ENCODE results near the gene FAM117A.

The FAM117A gene, protein sequence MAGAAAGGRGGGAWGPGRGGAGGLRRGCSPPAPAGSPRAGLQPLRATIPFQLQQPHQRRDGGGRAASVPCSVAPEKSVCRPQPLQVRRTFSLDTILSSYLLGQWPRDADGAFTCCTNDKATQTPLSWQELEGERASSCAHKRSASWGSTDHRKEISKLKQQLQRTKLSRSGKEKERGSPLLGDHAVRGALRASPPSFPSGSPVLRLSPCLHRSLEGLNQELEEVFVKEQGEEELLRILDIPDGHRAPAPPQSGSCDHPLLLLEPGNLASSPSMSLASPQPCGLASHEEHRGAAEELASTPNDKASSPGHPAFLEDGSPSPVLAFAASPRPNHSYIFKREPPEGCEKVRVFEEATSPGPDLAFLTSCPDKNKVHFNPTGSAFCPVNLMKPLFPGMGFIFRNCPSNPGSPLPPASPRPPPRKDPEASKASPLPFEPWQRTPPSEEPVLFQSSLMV

DNA sequence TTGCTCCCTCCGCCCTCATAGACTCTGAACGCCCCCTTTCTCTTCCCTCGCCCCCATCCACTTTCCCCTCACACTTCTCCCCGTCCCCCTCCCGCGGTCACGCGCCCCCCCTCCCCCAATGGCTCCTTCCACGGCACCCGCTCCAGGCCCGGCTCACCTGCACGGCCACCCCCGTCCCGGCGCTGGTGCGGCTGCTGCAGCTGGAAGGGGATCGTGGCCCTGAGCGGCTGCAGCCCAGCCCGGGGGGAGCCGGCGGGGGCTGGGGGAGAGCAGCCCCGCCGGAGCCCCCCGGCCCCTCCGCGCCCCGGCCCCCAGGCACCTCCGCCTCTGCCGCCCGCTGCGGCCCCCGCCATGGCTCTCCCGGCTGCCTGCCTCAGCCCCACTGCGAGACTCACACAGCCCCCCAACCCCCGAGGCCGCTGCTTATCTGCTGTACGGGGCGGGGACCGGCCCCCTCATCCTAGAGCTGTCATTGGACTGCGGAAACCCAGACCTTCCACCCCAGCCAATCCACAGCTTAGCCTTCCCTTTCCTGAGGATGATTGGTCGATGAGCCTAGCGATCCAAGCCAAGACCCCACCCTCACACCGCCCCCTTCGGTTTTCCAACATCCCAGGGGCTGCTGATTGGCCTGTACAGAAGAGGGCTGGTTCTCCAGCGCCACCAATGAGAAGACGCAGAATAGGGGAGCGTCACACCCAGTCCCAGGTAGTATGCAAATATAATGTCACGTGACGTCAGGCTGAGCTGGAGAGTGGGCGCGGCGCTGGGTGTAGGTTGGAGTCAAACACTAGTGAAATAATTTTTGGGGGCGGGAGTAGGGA, at the start of gene FAM117A:
Gene FAM117A (minus strand): TSS at position 397 of the 824 bp plus-strand sequence. CDS start 44 bp downstream, at position 353.
- H3K9me3 ChIP-seq (ENCODE audit: control insufficient read depth, insufficient read depth, low read length) = 0 out of 2 replicates have a peak, but pooled peaks cover 3% of the 10 kb centered on the region
- TF ChIP-seq, protein P1, sequence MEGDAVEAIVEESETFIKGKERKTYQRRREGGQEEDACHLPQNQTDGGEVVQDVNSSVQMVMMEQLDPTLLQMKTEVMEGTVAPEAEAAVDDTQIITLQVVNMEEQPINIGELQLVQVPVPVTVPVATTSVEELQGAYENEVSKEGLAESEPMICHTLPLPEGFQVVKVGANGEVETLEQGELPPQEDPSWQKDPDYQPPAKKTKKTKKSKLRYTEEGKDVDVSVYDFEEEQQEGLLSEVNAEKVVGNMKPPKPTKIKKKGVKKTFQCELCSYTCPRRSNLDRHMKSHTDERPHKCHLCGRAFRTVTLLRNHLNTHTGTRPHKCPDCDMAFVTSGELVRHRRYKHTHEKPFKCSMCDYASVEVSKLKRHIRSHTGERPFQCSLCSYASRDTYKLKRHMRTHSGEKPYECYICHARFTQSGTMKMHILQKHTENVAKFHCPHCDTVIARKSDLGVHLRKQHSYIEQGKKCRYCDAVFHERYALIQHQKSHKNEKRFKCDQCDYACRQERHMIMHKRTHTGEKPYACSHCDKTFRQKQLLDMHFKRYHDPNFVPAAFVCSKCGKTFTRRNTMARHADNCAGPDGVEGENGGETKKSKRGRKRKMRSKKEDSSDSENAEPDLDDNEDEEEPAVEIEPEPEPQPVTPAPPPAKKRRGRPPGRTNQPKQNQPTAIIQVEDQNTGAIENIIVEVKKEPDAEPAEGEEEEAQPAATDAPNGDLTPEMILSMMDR (IDR thresholded peaks at IDR 0.05; ENCODE audit: low read depth, low read length, poor library complexity, severe bottlenecking) = no peak
- TF ChIP-seq EZH2phosphoT487 (IDR thresholded peaks at IDR 0.05; ENCODE audit: borderline replicate concordance, low read length) = no peak
- no peaks in the 10 kb centered on the region for H3K79me2 ChIP-seq (ENCODE audit: control insufficient read depth, low read length)
- no peaks in the 10 kb centered on the region for H3K9me2 ChIP-seq (replicated peaks; ENCODE audit: control insufficient read depth, low read length)
- peaks cover 29% of the 10 kb centered on the region for H3K27me3 ChIP-seq (ENCODE audit: control insufficient read depth, low read length)
- peaks cover 32% of the 10 kb centered on the region for H3K4me1 ChIP-seq (ENCODE audit: control insufficient read depth, low read length)
- H3K27ac ChIP-seq (ENCODE audit: low read depth, low read length) = no peak within 1 kb of the TSS
- H3K4me3 ChIP-seq (ENCODE audit: low read length) = peak within 1 kb of the TSS; percentile 76
- H3K4me2 ChIP-seq (ENCODE audit: low read length) = peak within 1 kb of the TSS; percentile 78
- no peaks in the 10 kb centered on the region for H4K20me1 ChIP-seq (ENCODE audit: control insufficient read depth, insufficient read depth, low read depth, low read length)
- H3K36me3 ChIP-seq (ENCODE audit: control insufficient read depth, low read length) = no peaks in the 10 kb centered on the region
- H3F3A ChIP-seq (ENCODE audit: control insufficient read depth, insufficient read depth) = no peaks in the 10 kb centered on the region; the same call in 1 of the 2 replicates

DNA sequence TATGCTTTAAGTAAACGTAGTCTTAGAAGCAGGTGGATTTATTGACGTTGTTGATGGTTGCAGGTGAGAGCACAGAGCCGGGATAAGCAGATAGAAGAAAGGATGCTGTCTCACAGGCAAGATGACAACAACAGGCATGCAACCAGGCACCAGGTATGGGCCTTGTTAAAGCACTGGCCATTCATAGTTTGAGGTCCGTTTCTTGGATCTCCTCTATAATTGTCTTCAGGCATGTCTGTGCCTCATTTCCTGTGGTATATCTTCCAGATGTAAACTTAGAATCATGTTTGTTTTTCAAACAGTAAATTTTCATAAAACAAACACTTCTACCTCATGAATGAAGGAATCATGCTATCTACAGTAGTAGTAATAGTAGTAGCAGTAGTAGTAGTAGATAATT, 45.1 kb upstream of the FAM117A start:
- Histone ChIP-seq H3K4me2 (ENCODE audit: low read length) (no peak overlapping the region), H3K27ac (ENCODE audit: low read depth, low read length) (no peak overlapping the region), H3K9me3 (ENCODE audit: control insufficient read depth, insufficient read depth, low read length) (no peaks in the 10 kb centered on the region), H3K9me2 (replicated peaks; ENCODE audit: control insufficient read depth, low read length) (no peaks in the 10 kb centered on the region), H3K79me2 (ENCODE audit: control insufficient read depth, low read length) (peaks cover 22% of the 10 kb centered on the region), H3K4me3 (ENCODE audit: low read length) (no peak overlapping the region), H3K36me3 (ENCODE audit: control insufficient read depth, low read length) (peaks cover 71% of the 10 kb centered on the region), H3K4me1 (ENCODE audit: control insufficient read depth, low read length) (no peaks in the 10 kb centered on the region), H3K27me3 (ENCODE audit: control insufficient read depth, low read length) (no peaks in the 10 kb centered on the region), H3F3A (ENCODE audit: control insufficient read depth, insufficient read depth) (no peaks in the 10 kb centered on the region; the same call in 1 of the 2 replicates), H4K20me1 (ENCODE audit: control insufficient read depth, insufficient read depth, low read depth, low read length) (peaks cover 3% of the 10 kb centered on the region; the same call in 1 of the 2 replicates)
- TF ChIP-seq, protein P1 (IDR thresholded peaks at IDR 0.05; ENCODE audit: low read depth, low read length, poor library complexity, severe bottlenecking) = no peak
- no peak for TF ChIP-seq EZH2phosphoT487 (IDR thresholded peaks at IDR 0.05; ENCODE audit: borderline replicate concordance, low read length)

DNA sequence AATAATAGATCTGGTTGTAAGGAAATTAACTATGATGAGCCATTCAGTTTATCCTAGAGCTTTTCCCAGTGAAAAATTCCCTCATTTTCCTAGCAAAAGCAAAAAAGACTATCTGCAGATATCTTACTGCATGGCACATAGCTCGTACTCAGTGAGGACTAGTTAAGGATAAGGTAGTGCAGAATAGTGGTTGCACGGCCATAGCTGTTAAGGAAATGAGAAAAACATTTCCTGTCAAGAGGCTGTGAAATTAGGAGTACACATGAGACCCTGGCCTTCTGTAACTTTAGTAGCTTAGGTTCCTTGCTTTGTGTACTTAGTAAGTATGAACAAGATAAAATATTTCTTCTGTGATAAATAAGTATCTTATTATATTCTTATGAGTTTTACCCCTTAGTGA, 34.8 kb upstream of the FAM117A start:
- H3K9me2 ChIP-seq (replicated peaks; ENCODE audit: control insufficient read depth, low read length) = no peaks in the 10 kb centered on the region
- peaks cover 82% of the 10 kb centered on the region for H3K79me2 ChIP-seq (ENCODE audit: control insufficient read depth, low read length)
- peaks cover 85% of the 10 kb centered on the region for H3K36me3 ChIP-seq (ENCODE audit: control insufficient read depth, low read length)
- no peak overlapping the region for H3K4me3 ChIP-seq (ENCODE audit: low read length)
- H3K27me3 ChIP-seq (ENCODE audit: control insufficient read depth, low read length) = no peaks in the 10 kb centered on the region
- no peak overlapping the region for H3K27ac ChIP-seq (ENCODE audit: low read depth, low read length)
- H3K9me3 ChIP-seq (ENCODE audit: control insufficient read depth, insufficient read depth, low read length) = no peaks in the 10 kb centered on the region
- TF ChIP-seq, protein P1 (IDR thresholded peaks at IDR 0.05; ENCODE audit: low read depth, low read length, poor library complexity, severe bottlenecking) = no peak
- TF ChIP-seq EZH2phosphoT487 (IDR thresholded peaks at IDR 0.05; ENCODE audit: borderline replicate concordance, low read length) = no peak
- no peaks in the 10 kb centered on the region for H3F3A ChIP-seq (ENCODE audit: control insufficient read depth, insufficient read depth)
- H3K4me2 ChIP-seq (ENCODE audit: low read length) = no peak overlapping the region
- H3K4me1 ChIP-seq (ENCODE audit: control insufficient read depth, low read length) = no peaks in the 10 kb centered on the region
- 0 out of 2 replicates have a peak, but pooled peaks cover 8% of the 10 kb centered on the region for H4K20me1 ChIP-seq (ENCODE audit: control insufficient read depth, insufficient read depth, low read depth, low read length)

All from DOHH2 (cell line).